ENCODE measurements around the gene PPP1R14D. TPM values are rescaled to one million over a fixed set of nuclear protein-coding genes. Genes with fewer than 3 reads are reported as not detected.
A peak's percentile ranks its signal among the peaks of the same experiment; 100 is the strongest.
"Not testable (repeated sequence)": the region's sequence is repeated elsewhere in the genome, so short reads cannot be mapped to it uniquely, and the experiment has no call there.

PPP1R14D gene
- 2.5 and 6.1 TPM in 2 replicates for total RNA-seq (2014; rRNA removed; shearing (Covaris generic))

GRCh38 chr15:40828447-40829036 lies at the start of gene PPP1R14D:
TSS of gene PPP1R14D (minus strand) at chr15:40828708. CDS start at chr15:40828641, 67 bp downstream.
- peak; percentile 67 for DNase-seq (ENCODE audit: low spot score)

- DNase-seq (ENCODE audit: low spot score): no peak
Observed at GRCh38 chr15:40877694-40878093, 49.2 kb upstream of the PPP1R14D start.

GRCh38 chr15:40875991-40876730 lies 47.7 kb upstream of the PPP1R14D start:
- DNase-seq (ENCODE audit: low spot score): no peak

- DNase-seq (ENCODE audit: low spot score): peak; percentile 86
Observed at GRCh38 chr15:40873694-40874561, 45.4 kb upstream of the PPP1R14D start, which contains the start of gene RHOV. TSS of gene RHOV (minus strand) at chr15:40874234. CDS start at chr15:40874139, 95 bp downstream.

- no peak for DNase-seq (ENCODE audit: low spot score)
Observed at GRCh38 chr15:40872791-40873693, 44.5 kb upstream of the PPP1R14D start.

GRCh38 chr15:40871749-40872617 lies 43.5 kb upstream of the PPP1R14D start:
- DNase-seq (ENCODE audit: low spot score): peak; percentile 92

GRCh38 chr15:40870716-40871115 lies 42.2 kb upstream of the PPP1R14D start:
- no peak for DNase-seq (ENCODE audit: low spot score)

- DNase-seq (ENCODE audit: low spot score): no peak
Observed at GRCh38 chr15:40869686-40870085, 41.2 kb upstream of the PPP1R14D start.

- DNase-seq (ENCODE audit: low spot score): no peak
Observed at GRCh38 chr15:40867199-40867598, 38.7 kb upstream of the PPP1R14D start.

- no peak for DNase-seq (ENCODE audit: low spot score)
Observed at GRCh38 chr15:40863660-40864270, 35.3 kb upstream of the PPP1R14D start.

GRCh38 chr15:40861147-40861546 lies 32.6 kb upstream of the PPP1R14D start:
- DNase-seq (ENCODE audit: low spot score): not testable (repeated sequence)

GRCh38 chr15:40859206-40859851 lies 30.8 kb upstream of the PPP1R14D start:
- peak; percentile 88 for DNase-seq (ENCODE audit: low spot score)

- DNase-seq (ENCODE audit: low spot score): no peak
Observed at GRCh38 chr15:40858706-40859105, 30.2 kb upstream of the PPP1R14D start.

GRCh38 chr15:40857601-40858341 lies 29.3 kb upstream of the PPP1R14D start:
- peak; percentile 99 for DNase-seq (ENCODE audit: low spot score)

GRCh38 chr15:40856746-40857145 lies 28.2 kb upstream of the PPP1R14D start:
- no peak for DNase-seq (ENCODE audit: low spot score)

- DNase-seq (ENCODE audit: low spot score): no peak
Observed at GRCh38 chr15:40855706-40856234, 27.3 kb upstream of the PPP1R14D start.

GRCh38 chr15:40854161-40854560 lies 25.7 kb upstream of the PPP1R14D start:
- no peak for DNase-seq (ENCODE audit: low spot score)
